ENCODE data around the gene C9orf57. TPM values are rescaled to one million over a fixed set of nuclear protein-coding genes. Genes with fewer than 3 reads are reported as not detected.

Gene C9orf57
- not detected in 2 replicates for total RNA-seq

GRCh38 chr9:72060513-72060912, at the start of gene C9orf57:
C9orf57 (minus strand) TSS chr9:72060613; CDS start chr9:72059331, 1,282 bp downstream.

Other genes starting within 250 kb of the C9orf57 start
- 21.5 and 29.6 TPM in 2 replicates for gene ABHD17B, start 149.4 kb downstream of the C9orf57 start, total RNA-seq
- gene C9orf85, start 149.0 kb downstream of the C9orf57 start, total RNA-seq: 16.7 and 21.7 TPM in 2 replicates
- 0.14 and 3.4 TPM in 2 replicates for gene GDA, start 88.8 kb upstream of the C9orf57 start, total RNA-seq

All from nasal cavity respiratory epithelium epithelial cell of viscerocranial mucosa (primary cell).